DMS53 (cell line): ENCODE data around the gene OR52E1.

Experiments used
- DNase-seq: peaks from one replicate; lab custom pipeline; 2025; lab: John Stamatoyannopoulos, UW

The OR52E1 gene

GRCh38 chr11:5117588-5117987 is 48.2 kb downstream of the OR52E1 start:
- no peak for DNase-seq

- no peak for DNase-seq
Observed at GRCh38 chr11:5118893-5119292, 49.5 kb downstream of the OR52E1 start.
